Stimulated activated CD4-positive, alpha-beta T cell treated with anti-CD3 and anti-CD28 coated beads, Interleukin-2, amount 100 ng/mL, for 24 hours (primary cell): ENCODE results near the gene RUNX2.

Experiments
- DNase-seq, 2 donors: peaks; one replicate each; pipeline ENCODE4 v3.0.0-alpha.2; 2020

RUNX2 gene

DNA sequence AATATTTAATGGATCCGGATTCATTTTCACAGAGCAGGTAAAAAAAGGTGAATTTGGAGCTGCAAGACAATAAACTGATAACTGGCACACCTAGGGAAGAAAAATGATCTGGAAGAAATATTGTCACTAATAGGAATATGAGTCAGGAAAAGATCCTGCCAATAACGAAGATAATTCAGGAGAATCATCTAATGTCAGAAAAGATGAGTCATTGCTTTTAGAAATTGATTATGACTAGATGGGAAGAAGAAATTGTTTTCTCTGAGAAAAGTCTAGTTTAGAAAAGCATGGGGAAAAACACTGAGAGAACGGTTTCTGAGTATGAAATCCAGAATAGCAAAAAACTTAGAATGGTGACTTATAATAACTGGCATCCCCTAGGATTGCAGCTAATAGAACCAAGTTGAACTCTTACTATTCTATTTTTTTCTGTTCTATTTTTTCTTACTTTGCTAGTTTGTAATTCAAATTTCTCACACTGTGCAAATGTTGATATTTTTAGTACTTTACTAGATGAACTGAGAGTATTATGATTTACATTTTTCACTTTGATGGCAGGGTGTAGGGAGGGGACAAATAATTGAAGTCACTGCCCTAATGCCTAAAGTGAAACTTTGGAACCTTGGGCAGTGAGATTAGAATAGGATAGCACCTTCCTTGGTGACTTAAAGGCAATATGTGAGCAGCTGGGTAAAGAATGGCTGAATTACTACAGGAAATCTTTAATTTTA lies 87.8 kb downstream of the RUNX2 start:
- no peak for DNase-seq

DNA sequence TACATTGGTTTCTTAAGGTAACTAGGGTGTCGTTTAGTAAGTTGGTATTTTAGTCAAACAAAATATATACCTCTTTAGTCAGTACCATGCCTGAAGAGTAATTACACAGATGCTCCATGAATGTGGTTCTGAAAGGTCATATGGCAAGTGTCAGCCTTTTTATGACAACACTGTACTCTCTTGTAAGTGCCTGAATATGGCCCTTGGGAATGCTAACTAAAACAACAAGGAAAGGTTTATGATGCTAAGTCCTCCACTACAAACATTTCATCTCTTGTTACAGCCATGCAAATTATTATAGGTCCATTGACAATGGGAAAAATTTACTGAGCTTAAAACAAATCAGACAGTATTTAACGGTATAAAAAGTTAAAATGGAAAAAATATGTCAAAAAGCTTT lies 88.6 kb downstream of the RUNX2 start:
- DNase-seq = no peak

DNA sequence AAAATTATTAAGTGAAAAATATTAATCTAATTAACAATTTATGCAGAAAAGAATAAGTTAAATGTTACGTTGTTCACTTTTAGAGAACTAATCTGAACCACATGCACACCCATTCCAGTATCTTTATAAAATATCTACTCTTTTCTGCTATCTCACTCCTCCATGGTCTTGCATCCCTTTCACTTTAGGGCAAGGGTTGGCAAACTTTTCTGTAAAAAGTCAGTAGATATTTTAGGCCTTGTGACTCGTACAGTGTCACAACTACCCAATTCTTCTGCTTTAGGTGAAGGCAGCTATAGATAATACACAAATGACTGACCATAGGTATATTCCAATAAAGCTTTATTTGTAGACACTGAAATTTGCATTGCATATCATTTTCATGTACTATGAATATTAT lies 89.3 kb downstream of the RUNX2 start:
- no peak for DNase-seq

DNA sequence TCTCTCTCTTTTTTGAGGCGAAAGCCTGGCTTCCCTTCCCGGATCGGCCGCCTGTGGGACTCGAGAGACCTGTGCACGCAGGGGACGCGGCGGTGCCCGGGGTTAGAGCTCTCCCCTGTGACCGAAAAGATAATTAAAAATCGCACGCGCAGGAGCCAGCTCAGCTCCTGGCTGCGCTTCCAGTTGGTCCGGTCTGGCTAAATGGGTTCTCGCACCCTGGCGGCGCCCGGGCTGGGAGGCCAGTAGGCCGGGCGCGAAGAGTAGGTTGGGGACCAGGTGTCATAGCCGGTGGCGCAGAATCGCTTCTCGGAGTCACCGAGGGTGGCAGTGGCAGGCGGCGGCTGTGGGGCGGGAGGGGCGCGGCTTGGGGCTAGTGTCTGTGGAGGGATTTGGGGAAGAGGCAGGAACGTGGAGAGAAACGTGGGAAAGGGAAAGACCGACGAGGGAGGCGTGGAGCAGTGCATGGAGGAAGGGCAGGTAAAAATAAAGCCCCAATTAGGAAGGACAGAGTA lies 91.5 kb downstream of the RUNX2 start:
- peak; percentile 73 to 75 for DNase-seq

DNA sequence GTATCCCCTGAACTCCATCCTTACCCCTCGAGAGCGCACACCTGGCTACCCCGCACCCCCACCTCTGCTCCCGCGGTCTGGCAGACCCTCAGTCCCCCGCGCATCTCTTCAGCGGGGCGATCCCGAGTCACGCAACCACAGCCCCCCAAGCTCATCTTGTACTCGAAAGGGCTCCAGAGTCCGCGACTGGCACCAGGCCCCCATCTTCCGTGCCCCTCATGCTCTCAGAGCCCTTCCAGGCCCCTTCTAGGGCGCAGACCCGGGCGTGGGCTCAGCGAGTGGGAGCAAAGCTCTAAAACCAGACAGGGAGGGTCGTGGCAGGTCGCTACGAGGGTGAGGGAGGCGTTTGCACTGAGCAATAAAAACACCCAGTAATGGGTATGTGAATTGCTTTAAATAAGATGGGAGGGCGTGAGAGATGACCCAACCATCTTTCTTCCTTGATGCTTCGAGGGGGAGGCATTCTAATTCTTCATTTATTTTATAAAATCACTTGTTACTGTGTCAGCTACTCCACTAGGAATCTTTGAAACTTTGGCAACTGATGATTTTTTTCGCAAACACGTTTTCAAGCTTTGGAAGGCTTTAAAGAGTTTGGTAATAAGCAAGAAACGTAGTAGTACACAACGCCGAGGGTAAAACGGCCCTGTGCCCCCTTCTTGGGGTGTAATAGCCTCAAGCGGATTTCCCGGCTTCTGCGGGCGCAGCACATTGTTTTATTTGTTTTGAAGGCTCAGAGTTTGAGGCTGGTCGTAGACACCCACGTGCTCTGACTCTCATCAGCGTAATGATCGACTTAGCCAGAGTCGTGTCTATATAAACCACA lies 92.2 kb downstream of the RUNX2 start:
- DNase-seq = peak; percentile 65 to 69

DNA sequence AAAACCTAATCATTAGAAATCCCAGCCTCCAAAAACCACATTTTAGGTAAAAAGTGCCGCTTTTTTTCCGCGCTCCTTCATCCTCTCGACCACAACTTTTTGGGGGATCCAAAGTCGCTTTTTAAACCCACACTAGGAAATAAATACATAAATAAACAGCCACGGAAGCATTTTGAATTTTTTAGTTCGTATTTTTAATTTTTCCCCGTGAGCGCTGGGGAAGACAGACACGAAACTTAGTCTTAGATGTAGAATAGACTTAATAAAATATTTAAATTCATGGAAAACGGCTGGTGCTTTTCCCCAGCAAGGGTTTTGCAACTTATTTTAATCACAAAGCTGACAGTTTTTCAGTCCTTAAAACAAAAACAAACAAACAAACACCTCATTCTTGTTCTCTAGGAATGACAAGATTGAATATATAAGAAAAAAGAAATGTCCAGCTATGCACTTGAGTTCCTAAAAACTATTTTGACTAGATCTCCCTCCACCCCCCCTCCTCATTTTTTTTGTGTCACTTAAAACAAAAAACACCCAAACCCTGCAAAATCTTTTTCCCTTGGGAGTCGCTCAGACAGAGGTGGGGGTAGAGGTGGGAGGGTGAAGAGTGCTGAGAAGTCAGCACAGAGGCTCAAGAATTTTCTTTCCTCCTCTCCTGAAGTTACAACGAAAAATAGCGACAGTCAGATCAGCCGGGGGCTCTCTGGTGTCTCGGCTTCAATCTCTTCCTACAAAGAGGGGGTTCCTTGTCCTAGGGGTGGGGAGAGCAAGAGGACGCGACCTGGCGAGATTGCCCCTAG lies 93.0 kb downstream of the RUNX2 start:
- no peak for DNase-seq

DNA sequence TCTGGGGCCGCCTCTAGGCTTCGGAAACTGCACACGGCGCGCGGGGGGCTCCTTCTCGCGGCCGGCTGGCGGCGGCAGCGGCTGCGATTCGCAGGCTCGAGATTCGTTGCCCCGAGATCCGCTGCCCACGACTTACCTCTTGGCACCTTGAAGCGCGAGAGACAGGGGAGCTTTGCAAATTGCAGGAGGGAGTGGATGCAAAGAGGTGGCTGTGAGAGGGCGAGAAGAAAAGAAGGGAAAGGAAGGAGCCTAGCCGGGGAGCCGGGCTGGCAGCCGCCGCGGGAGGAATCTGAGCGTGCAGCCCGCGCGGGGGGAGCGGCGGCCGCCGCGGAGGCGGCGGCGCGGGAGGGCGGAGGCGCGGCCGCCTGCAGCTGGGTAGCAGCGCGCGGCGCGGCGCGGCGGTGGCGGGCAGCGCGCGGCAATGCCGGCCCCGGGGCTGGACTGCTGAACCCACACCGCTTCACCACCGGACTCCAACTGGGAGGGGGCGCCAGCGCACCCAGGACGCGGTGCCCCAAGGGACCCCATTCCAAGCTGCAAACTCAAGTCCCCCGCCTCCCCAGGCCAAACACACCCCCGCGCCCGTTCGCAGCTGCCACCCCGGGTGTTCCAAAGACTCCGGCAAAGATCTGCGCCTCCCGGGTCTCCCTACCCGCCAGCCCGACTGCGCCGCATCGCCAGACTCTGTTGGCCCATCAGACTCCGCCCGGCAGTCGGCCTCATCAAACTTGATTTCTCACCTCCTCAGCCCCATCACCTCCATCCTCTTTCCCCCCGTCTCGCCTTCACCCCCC lies 93.8 kb downstream of the RUNX2 start:
- peak; percentile 68 to 69 for DNase-seq

DNA sequence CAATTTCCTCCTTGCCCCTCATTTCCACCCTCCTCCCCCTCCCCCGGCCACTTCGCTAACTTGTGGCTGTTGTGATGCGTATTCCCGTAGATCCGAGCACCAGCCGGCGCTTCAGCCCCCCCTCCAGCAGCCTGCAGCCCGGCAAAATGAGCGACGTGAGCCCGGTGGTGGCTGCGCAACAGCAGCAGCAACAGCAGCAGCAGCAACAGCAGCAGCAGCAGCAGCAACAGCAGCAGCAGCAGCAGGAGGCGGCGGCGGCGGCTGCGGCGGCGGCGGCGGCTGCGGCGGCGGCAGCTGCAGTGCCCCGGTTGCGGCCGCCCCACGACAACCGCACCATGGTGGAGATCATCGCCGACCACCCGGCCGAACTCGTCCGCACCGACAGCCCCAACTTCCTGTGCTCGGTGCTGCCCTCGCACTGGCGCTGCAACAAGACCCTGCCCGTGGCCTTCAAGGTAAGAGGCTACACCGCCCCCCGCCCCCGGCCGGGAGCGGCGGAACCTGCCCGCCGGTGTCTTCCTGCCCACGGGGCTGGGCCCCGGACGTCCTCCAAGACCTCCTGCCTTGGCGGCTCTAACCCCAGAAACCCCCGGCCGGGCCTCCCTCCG lies 94.5 kb downstream of the RUNX2 start:
- DNase-seq = peak; percentile 64 to 66

DNA sequence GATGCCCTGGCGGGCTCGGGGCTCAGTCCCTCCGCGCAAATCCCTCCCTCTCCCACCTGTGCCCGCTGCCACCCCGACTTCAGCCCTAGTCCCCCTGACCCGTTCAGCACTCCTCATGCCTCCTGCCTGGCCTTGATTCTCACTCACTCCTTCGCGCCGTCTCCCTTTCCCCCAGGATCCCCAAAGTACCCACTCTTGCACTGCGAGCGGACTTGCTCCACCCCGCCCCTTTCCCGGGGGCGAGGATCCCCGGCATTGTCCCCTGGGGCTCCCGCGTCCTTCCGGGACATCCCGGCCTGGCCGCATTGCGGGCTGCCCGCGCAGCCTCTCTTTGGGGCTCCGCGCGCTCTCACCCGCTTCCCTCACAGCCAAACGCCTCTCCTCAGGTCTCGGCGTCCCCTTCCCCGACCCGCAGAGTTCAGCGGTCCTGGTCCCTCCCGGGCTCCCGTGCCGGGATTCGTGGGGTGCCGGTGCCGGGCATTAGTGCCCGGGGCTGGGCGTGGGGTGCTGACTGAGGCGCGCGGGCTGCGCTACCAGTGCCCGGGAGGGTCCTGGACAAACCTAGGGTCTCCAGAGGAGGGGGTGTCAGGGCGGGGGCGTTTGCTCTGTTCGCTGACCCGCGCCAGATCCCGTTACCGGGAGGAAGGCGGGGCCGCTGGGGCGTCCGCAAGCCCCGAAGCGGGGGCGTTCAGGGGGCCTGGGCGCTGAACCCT lies 95.1 kb downstream of the RUNX2 start:
- peak; percentile 53 to 57 for DNase-seq

DNA sequence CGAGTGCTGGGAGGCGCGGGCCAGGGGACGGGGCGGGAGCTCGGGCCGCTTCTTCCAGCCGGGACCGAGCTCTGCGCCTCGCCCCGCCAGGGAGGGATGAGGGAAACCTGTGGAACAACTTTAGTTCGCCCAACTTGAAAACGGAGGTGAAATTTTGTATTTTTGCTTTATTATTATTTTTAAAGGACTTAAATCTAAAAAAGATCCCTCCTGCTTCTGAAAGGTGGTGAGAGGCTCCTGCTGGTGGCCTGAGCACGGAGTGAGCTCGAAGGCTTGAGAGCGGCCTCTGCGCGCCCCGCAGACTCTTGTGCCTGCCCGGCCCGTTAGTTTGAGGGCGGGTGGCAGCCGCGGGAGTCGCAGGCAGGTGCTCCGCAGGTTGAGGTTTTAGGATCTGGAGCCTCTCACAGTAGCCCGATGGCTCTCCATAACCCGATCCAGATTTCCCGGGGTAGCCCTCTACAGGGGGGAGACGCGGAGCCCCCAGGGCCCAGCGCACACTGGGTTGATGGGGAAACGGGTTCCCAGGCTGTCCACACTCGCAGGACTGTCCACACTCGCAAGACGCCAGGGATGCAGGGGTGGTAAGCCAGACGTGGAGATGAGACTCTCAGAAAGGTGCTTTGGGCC lies 95.8 kb downstream of the RUNX2 start:
- peak; percentile 32 to 38 for DNase-seq

DNA sequence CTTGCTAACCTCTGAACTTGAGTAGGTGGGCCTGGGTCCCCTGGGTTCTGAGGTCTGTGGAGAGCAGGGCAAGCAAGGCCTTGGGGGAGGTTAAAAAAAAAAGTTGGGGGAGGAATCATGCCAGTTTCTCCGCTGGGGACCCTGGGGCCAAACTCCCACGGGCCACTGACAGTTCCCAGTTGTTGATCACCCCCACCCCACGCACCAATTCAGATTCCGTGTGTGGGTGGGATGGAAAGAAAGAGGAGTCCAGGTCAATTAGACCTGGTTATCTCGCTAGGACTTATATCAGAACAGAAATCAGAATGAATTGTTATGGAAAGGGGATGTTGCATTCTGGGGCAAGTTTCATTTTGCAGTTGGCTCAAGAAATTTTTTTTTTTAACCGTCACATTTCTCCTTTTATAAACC lies 96.3 kb downstream of the RUNX2 start:
- DNase-seq = peak; percentile 54 to 58

DNA sequence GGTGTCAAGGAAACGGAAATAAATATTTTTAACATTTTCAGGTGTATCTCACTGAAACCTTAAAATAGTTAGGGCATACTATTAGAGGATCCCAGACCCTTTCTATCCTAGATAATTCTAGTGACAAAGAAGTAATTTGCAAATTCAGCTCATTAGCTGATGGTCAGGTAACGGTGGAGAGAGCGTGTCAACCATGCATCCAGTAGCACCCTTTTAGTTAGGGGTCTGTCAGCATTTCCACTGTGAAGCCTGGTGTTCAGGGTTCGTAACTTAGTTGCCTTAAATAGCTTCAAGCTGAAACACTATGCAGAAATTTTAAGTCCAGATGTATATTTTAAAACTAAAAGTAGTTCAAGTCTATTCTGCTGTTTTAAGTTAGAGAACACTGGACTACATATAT lies 98.1 kb downstream of the RUNX2 start:
- DNase-seq = no peak

DNA sequence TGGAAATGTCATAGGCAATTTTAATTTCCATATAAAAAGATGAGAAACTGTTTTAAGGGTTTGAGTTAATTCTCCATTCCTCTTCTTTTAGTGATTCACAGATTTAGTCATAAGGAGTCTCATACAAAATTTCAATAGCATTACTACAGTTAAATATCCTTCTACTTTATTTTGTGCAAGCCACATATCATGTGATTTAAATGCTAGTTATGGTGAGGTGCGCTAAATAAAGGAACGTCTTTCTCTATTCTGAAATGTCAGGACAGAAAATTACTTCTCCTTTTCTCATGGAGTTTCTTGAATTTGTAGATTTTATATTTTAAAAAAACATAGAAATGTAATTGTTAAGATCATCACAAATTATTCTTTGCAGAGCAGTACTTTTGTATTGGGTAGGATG lies 99.6 kb downstream of the RUNX2 start:
- no peak for DNase-seq

DNA sequence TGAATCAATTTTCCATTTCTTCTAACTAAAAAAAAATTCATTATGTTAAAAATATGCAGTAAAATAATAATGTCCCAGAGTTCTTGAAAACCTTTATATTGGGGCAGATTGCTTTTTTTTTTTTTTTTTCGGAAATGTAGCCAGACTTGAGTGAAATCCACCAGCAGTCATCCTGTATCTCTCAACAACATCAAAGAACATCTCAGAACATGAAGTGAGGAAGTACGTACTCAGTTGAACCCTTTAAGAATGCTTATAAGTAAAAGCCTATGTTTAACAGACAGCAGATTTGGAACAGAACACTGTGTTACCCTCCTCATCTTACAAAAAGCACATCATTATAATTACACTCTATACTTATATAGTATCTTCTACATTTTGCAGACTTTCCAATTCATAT lies 100.6 kb downstream of the RUNX2 start:
- DNase-seq = no peak

DNA sequence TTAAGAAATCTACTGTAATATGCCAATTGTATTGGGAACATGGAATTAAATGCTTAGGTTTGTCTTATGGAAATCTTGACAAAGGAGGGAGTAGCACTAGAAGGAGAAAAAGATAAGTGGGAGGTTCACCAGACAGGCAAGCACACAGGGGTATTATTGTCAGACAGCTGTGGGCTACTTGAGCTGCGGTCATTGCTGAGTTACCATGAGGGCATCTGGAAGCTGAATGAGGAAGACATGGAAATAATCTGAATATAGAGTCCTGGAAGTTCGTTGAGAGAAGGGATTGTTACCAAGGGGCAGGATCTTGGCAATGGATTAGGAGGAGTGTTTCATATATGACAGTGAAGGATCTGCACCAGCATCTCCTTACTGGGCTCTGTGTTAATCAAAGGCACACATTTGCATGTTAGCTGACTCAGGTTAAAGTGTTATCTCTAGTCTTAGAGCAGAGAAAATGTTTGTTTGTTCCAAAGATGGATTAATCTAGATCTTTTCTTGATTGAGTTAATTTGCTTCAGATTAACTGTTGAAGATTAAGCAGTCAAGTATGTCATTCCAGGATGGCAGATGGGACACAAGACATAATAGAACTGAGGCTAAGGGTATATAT lies 102.6 kb downstream of the RUNX2 start:
- no peak for DNase-seq

DNA sequence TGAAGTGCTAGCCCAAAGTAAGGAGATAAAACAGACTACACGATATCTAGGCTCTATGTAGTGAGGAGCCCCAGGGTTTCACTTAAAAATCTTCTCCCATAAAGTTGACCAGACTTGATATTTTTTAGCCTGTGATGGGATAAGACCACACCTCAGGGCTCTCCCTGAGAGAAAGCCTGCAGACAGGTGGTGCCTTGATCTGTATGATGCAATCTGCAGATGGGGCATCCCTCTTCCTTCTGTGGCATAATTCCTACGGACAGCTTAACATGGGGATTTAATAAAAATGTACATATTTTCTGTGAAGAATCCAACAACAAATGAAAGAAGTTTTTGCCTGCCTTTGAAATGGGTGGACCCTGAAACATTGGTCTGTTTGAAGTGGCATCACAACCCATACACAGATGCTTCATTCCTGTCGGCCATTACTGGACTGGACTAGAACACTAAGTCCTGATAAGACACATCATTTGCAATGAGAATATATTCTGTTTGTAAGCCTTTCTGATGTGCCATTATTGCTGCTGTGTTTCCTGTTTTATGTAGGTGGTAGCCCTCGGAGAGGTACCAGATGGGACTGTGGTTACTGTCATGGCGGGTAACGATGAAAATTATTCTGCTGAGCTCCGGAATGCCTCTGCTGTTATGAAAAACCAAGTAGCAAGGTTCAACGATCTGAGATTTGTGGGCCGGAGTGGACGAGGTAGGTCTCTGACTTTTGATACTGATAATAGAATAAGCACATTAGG lies 103.4 kb downstream of the RUNX2 start:
- no peak for DNase-seq

DNA sequence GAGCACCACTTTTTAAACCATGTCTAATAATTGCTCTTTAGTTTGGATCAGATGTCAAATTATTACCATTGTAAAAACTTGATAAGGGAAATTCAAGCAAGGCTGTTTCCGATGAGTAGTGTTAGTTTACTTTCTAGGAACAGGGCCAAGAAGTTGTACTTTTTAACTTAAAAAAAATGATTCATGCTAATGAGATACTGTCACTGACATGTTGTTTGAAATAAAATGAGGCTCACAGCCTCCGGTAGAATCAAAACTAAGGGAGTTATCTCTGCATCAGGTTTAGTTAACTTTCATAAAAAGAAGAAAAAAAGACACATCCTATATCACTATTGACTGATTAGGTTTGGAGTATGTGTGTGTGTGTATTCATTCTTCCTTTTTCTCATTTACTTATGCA lies 104.8 kb downstream of the RUNX2 start:
- no peak for DNase-seq

DNA sequence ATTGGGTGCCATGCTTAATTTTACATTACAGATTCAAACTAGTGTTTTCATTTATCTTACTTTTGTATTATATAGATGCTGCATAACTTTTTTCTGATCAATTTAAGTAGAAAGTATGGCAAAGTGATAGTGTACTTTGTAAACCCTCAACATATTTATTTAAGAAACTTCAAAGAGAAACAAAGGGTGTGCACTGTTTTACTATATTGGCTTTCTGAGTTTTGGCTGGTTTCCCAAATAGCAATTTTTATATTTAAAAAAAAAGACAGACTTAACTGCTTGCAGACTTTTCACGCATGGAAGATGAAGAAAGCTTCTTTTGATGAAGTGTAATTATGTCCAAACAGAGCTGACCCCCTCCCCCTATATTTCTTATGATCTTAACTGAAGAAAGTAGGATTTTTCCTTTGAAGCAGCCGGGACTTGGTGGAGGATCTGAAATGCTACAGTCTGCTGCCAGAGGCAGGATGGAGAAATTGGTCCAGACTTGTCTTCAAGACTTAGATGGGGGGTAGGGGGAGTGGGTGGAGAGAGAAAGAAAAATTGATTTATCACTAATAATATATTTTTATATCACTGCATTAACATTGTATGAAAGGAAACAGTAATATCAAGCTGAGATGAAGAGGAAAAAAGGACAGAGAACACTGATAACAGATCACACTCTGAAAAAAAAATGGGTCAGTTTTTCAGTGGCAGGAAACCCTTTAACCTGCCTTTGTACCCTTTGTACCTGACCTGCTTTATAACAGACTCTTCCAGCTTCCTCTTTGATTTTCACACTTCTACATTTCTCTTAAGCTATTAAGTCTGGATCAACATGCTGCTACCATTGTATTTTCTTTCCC lies 105.6 kb downstream of the RUNX2 start:
- DNase-seq = no peak

DNA sequence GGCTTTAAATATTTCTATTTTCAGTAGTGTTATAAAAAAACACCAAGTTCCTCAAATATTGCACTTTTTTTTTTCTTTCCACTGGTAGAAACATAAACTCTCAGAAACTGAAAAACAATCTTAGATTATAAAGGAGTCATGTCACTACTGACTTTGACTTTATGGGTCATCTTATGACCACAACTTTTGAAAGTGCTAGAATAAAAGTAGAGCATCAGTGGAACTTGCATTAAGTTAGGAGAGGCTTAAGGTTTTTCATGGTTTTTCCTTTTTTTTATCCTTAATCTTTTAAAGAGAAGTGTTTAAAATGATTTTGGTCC lies 106.2 kb downstream of the RUNX2 start:
- no peak for DNase-seq
